NCI-H2029 treated with DMSO at 0.1 percent for 48 hours (cell line): ENCODE data around the gene PRKCQ.
"Not testable (repeated sequence)": the region's sequence is repeated elsewhere in the genome, so short reads cannot be mapped to it uniquely, and the experiment has no call there.

Source experiments
- DNase-seq: peaks from one replicate; lab custom pipeline; 2025; lab: John Stamatoyannopoulos, UW

The PRKCQ gene

GRCh38 chr10:6593241-6593671 is 13.2 kb upstream of the PRKCQ start:
- no peak for DNase-seq

GRCh38 chr10:6592080-6592479 is 12.0 kb upstream of the PRKCQ start:
- no peak for DNase-seq

- no peak for DNase-seq
Observed at GRCh38 chr10:6591668-6592067, 11.6 kb upstream of the PRKCQ start.

GRCh38 chr10:6590100-6590499 is 10.0 kb upstream of the PRKCQ start:
- DNase-seq = no peak

- DNase-seq = no peak
Observed at GRCh38 chr10:6589287-6590094, 9.4 kb upstream of the PRKCQ start.

GRCh38 chr10:6588845-6589244 is 8.8 kb upstream of the PRKCQ start:
- DNase-seq = no peak

- no peak for DNase-seq
Observed at GRCh38 chr10:6588082-6588481, 8.0 kb upstream of the PRKCQ start.

- no peak for DNase-seq
Observed at GRCh38 chr10:6586501-6586900, 6.4 kb upstream of the PRKCQ start.

GRCh38 chr10:6583447-6583846 is 3.4 kb upstream of the PRKCQ start:
- no peak for DNase-seq

GRCh38 chr10:6582913-6583312 is 2.8 kb upstream of the PRKCQ start:
- DNase-seq = not testable (repeated sequence)

- no peak for DNase-seq
Observed at GRCh38 chr10:6582298-6582697, 2.2 kb upstream of the PRKCQ start.

GRCh38 chr10:6581778-6582228 is 1.7 kb upstream of the PRKCQ start:
- DNase-seq = no peak

GRCh38 chr10:6581223-6581622 is 1.1 kb upstream of the PRKCQ start:
- not testable (repeated sequence) for DNase-seq

- no peak for DNase-seq
Observed at GRCh38 chr10:6580279-6581029, 378 bp upstream of the PRKCQ start.

GRCh38 chr10:6579183-6579903 is 733 bp downstream of the PRKCQ start:
- DNase-seq = no peak

GRCh38 chr10:6578795-6579182 is 1.3 kb downstream of the PRKCQ start:
- DNase-seq = no peak

GRCh38 chr10:6578251-6578771 is 1.8 kb downstream of the PRKCQ start:
- DNase-seq = no peak

- no peak for DNase-seq
Observed at GRCh38 chr10:6576326-6576725, 3.8 kb downstream of the PRKCQ start.

GRCh38 chr10:6574664-6575176 is 5.4 kb downstream of the PRKCQ start:
- DNase-seq = no peak

GRCh38 chr10:6570893-6571292 is 9.2 kb downstream of the PRKCQ start:
- no peak for DNase-seq

- no peak for DNase-seq
Observed at GRCh38 chr10:6569259-6569658, 10.8 kb downstream of the PRKCQ start.

- no peak for DNase-seq
Observed at GRCh38 chr10:6567884-6568283, 12.2 kb downstream of the PRKCQ start.
